Liver (tissue), 9 donors: ENCODE measurements around the gene ZFP3. TPM values are rescaled to one million over a fixed set of nuclear protein-coding genes. Genes with fewer than 3 reads are reported as not detected.

Experiments used
- DNase-seq: peaks from one replicate; pipeline ENCODE4 v3.0.0-alpha.2; 2017; ENCODE audit warnings: low spot score
- H3K27ac ChIP-seq, 2 donors: one replicate each; pipeline ENCODE4 v1.7.0; 2013; ENCODE audit warnings: inconsistent platforms in 2 of 2, low read length in 2 of 2, control low read depth in 1 of 2, low read depth in 1 of 2, mild to moderate bottlenecking in 1 of 2
- H3K27me3 ChIP-seq, 4 donors: one replicate each; pipeline versions ENCODE4 v1.6.1 to v1.7.0; 2013; ENCODE audit warnings: low read length in 3 of 4, inconsistent platforms in 1 of 4, mild to moderate bottlenecking in 1 of 4, moderate library complexity in 1 of 4; ENCODE audit not compliant: control insufficient read depth in 4 of 4, insufficient read depth in 4 of 4
- H3K36me3 ChIP-seq, 4 donors: one replicate each; pipeline versions ENCODE4 v1.6.1 to v1.7.0; 2013; ENCODE audit warnings: low read length in 3 of 4, mild to moderate bottlenecking in 3 of 4, low read depth in 1 of 4, moderate library complexity in 1 of 4; ENCODE audit not compliant: control insufficient read depth in 4 of 4, insufficient read depth in 3 of 4
- H3K4me1 ChIP-seq, 4 donors: one replicate each; pipeline versions ENCODE4 v1.6.1 to v1.7.0; 2013; ENCODE audit warnings: low read length in 3 of 4, mild to moderate bottlenecking in 3 of 4, moderate library complexity in 1 of 4; ENCODE audit not compliant: control insufficient read depth in 4 of 4, insufficient read depth in 4 of 4
- H3K4me3 ChIP-seq, 3 donors: one replicate each; pipeline versions ENCODE4 v1.6.1 to v1.7.0; 2013; ENCODE audit warnings: low read length in 3 of 3, control low read depth in 1 of 3, low read depth in 1 of 3, mild to moderate bottlenecking in 1 of 3
- H3K9ac ChIP-seq, 2 donors: one replicate each; pipeline ENCODE4 v1.7.0; 2013; ENCODE audit warnings: low read length in 2 of 2, mild to moderate bottlenecking in 2 of 2, moderate library complexity in 2 of 2, control low read depth in 1 of 2, low read depth in 1 of 2
- H3K9me3 ChIP-seq, 4 donors: one replicate each; pipeline versions ENCODE4 v1.6.1 to v1.7.0; 2013; ENCODE audit warnings: low read length in 3 of 4; ENCODE audit not compliant: control insufficient read depth in 4 of 4
- ATF3 ChIP-seq: IDR thresholded peaks from 2 replicates; pipeline ENCODE4 v1.6.1; 2016; ENCODE audit warnings: antibody characterized with exemption
- CTCF ChIP-seq: fragments of 150-350 bp; IDR thresholded peaks from 2 replicates; pipeline ENCODE4 v1.5.1; 2017; ENCODE audit warnings: improper control_type of control experiment, low read depth, low read length; ENCODE audit not compliant: missing input control
- EGR1 ChIP-seq, 2 donors: IDR thresholded peaks; 2 replicates each; pipeline ENCODE4 v1.6.1; 2016 to 2018; ENCODE audit warnings: antibody characterized with exemption in 2 of 2, low read depth in 2 of 2
- FOXA1 ChIP-seq: IDR thresholded peaks from 2 replicates; pipeline ENCODE4 v1.6.1; 2016; ENCODE audit warnings: antibody characterized with exemption
- FOXA2 ChIP-seq: IDR thresholded peaks from 2 replicates; pipeline ENCODE4 v1.6.1; 2016; ENCODE audit warnings: antibody characterized with exemption
- GABPA ChIP-seq, 2 donors: IDR thresholded peaks in 1 of 2; conservative IDR thresholded peaks in 1 of 2; 2 replicates each; pipeline ENCODE4 v1.6.1; 2016; ENCODE audit warnings: antibody characterized with exemption in 2 of 2, mild to moderate bottlenecking in 1 of 2, moderate library complexity in 1 of 2
- HNF4A ChIP-seq, 2 donors: conservative IDR thresholded peaks; 2 replicates each; pipeline ENCODE4 v1.6.1; 2016; ENCODE audit warnings: antibody characterized with exemption in 2 of 2, mild to moderate bottlenecking in 2 of 2
- HNF4G ChIP-seq: IDR thresholded peaks from 2 replicates; pipeline ENCODE4 v1.6.1; 2016; ENCODE audit warnings: antibody characterized with exemption
- JUND ChIP-seq, 2 donors: IDR thresholded peaks; 2 replicates each; pipeline ENCODE4 v1.6.1; 2016; ENCODE audit warnings: antibody characterized with exemption in 2 of 2
- MAX ChIP-seq: IDR thresholded peaks from 2 replicates; pipeline ENCODE4 v1.6.1; 2016; ENCODE audit warnings: antibody characterized with exemption
- NR2F2 ChIP-seq: IDR thresholded peaks from 2 replicates; pipeline ENCODE4 v1.6.1; 2016; ENCODE audit warnings: antibody characterized with exemption
- RAD21 ChIP-seq, 2 donors: IDR thresholded peaks; 2 replicates each; pipeline ENCODE4 v1.6.1; 2016; ENCODE audit warnings: antibody characterized with exemption in 2 of 2, mild to moderate bottlenecking in 2 of 2
- REST ChIP-seq: IDR thresholded peaks from 2 replicates; pipeline ENCODE4 v1.6.1; 2016; ENCODE audit warnings: antibody characterized with exemption, mild to moderate bottlenecking
- RXRA ChIP-seq, 2 donors: IDR thresholded peaks; 2 replicates each; pipeline ENCODE4 v1.6.1; 2017 to 2018; ENCODE audit warnings: antibody characterized with exemption in 2 of 2, mild to moderate bottlenecking in 1 of 2
- SP1 ChIP-seq: IDR thresholded peaks from 2 replicates; pipeline ENCODE4 v1.6.1; 2018; ENCODE audit warnings: antibody characterized with exemption, mild to moderate bottlenecking
- TAF1 ChIP-seq: conservative IDR thresholded peaks from 2 replicates; pipeline ENCODE4 v1.6.1; 2016; ENCODE audit warnings: antibody characterized with exemption, mild to moderate bottlenecking
- YY1 ChIP-seq: IDR thresholded peaks from 2 replicates; pipeline ENCODE4 v1.6.1; 2016; ENCODE audit warnings: antibody characterized with exemption, mild to moderate bottlenecking
- ZBTB33 ChIP-seq: IDR thresholded peaks from 2 replicates; pipeline ENCODE4 v1.6.1; 2016; ENCODE audit warnings: antibody characterized with exemption
- WGBS: extraction: QIAGEN DNeasy Blood & Tissue Kit; methylation state at CpG from one replicate; pipeline ENCODE4 v1.1.7; 2013; 5-methylcytosine and 5-hydroxymethylcytosine counted together
- polyA plus RNA-seq, 2 donors: library from polyadenylated mRNA; stranded (reverse) in 1 of 2; unstranded in 1 of 2; fragments of 200-250 nt in 1 of 2; fragments of >200 nt in 1 of 2; fragmentation: Nextera tagmentation in 1 of 2; extraction: Ambion mirVana in 1 of 2; gene quantifications; one replicate each; pipeline versions ENCODE4 v1.2.1 to v1.2.3, GENCODE V29; 2013 to 2015
- total RNA-seq, 2 donors: library from RNA; depleted of rRNA; stranded (reverse); fragments of >200 nt; gene quantifications; one replicate each; pipeline ENCODE4 v1.2.3, GENCODE V29; 2014
- donor health status: healthy.
- donor health status: healthy.
- donor health status: healthy.
- donor health status: healthy.
- donor health status: healthy.

ZFP3 gene
- total and polyA plus RNA-seq, 4 donors, result 0.46 to 1.6 (median 1.1) TPM

GRCh38 chr17:5050278-5050677 is 28.0 kb upstream of the ZFP3 start:
- H3K4me1 ChIP-seq, result no peaks in the 10 kb centered on the region
- no peaks in the 10 kb centered on the region for H3K27me3 ChIP-seq
- WGBS, result 74% methylated on average over 9 of the region's 9 CpGs
- H3K9me3 ChIP-seq, result no peaks in the 10 kb centered on the region
- no peak overlapping the region for H3K4me3 ChIP-seq
- no peak overlapping the region for H3K9ac ChIP-seq
- DNase-seq, result no peak
- H3K27ac ChIP-seq, result no peak overlapping the region
- TF ChIP-seq FOXA2, result no peak
- no peak for TF ChIP-seq MAX
- TF ChIP-seq HNF4G, result no peak
- TF ChIP-seq YY1, result no peak
- TF ChIP-seq NR2F2, result no peak
- TF ChIP-seq CTCF, result no peak
- TF ChIP-seq FOXA1, result no peak
- TF ChIP-seq TAF1, result no peak
- no peak for TF ChIP-seq GABPA (IDR thresholded peaks at IDR 0.05 in 1 of 2, conservative IDR thresholded peaks at IDR 0.05 in 1 of 2)
- TF ChIP-seq SP1, result no peak
- TF ChIP-seq ATF3, result no peak
- no peak for TF ChIP-seq JUND (IDR thresholded peaks at IDR 0.05)
- no peak for TF ChIP-seq RXRA (IDR thresholded peaks at IDR 0.05)
- TF ChIP-seq EGR1 (IDR thresholded peaks at IDR 0.05; ENCODE audit: low read depth in 2 of 2), result no peak
- TF ChIP-seq RAD21 (IDR thresholded peaks at IDR 0.05), result no peak
- no peak for TF ChIP-seq ZBTB33
- TF ChIP-seq HNF4A (conservative IDR thresholded peaks at IDR 0.05), result no peak
- TF ChIP-seq REST, result no peak
- H3K36me3 ChIP-seq, result no peaks in the 10 kb centered on the region
